ENCODE results near the gene PTBP2.

DNA sequence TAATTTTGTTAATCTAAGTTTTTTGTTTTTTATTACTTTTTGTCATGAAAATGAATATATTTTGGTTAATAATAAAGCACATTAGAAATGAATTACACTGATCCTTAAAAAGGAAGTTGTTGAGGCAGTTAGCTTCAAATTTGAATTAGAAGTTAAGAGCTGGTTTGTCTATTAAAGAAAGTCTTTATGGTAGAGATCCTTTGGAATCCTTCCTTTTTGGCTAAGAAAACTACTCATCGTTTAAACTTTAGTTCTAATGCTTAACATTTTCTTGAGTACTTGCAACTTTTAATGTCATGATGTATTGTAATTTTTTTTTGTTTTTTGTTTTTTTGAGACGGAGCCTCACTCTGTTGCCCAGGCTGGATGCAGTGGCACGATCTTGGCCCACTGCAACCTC lies 2.4 kb downstream of the PTBP2 start:
- TF ChIP-seq POLR2AphosphoS5 (IDR thresholded peaks at IDR 0.05; ENCODE audit: low read length): no peak
- TF ChIP-seq EZH2 (IDR thresholded peaks at IDR 0.05; ENCODE audit: borderline replicate concordance, control insufficient read depth, low read depth, low read length): no peak
- no peak for TF ChIP-seq RCOR1 (conservative IDR thresholded peaks at IDR 0.05; ENCODE audit: low read depth, low read length)
- no peak for TF ChIP-seq POLR2AphosphoS2 (IDR thresholded peaks at IDR 0.05; ENCODE audit: low read depth, low read length)
- no peak for TF ChIP-seq RB1 (IDR thresholded peaks at IDR 0.05; ENCODE audit: borderline replicate concordance)
